Colon (tissue), 2 donors: ENCODE results near the gene VPS13D.

Experiments used
- FAIRE-seq: peaks from 2 replicates; lab custom pipeline; 2012; peaks lifted over from hg19 to GRCh38; lab: Jason Lieb, UNC
- donor health status: control.
- donor health status: control.

The VPS13D gene

GRCh38 chr1:12335815-12336214 is 106.0 kb downstream of the VPS13D start:
- no peak for FAIRE-seq

- FAIRE-seq, result no peak
These were observed 106.6 kb downstream of the VPS13D start for GRCh38 chr1:12336413-12336812.

- no peak for FAIRE-seq
These were observed 108.2 kb downstream of the VPS13D start for GRCh38 chr1:12338017-12338416.

GRCh38 chr1:12338823-12339222 is 109.0 kb downstream of the VPS13D start:
- no peak for FAIRE-seq

- FAIRE-seq, result no peak
These were observed 109.6 kb downstream of the VPS13D start for GRCh38 chr1:12339396-12339795.

GRCh38 chr1:12339811-12340543 is 110.1 kb downstream of the VPS13D start:
- FAIRE-seq, result no peak

GRCh38 chr1:12340544-12340930 is 110.7 kb downstream of the VPS13D start:
- FAIRE-seq, result no peak

GRCh38 chr1:12341667-12342066 is 111.8 kb downstream of the VPS13D start:
- FAIRE-seq, result no peak

GRCh38 chr1:12342401-12343003 is 112.7 kb downstream of the VPS13D start:
- no peak for FAIRE-seq

GRCh38 chr1:12343823-12344487 is 114.1 kb downstream of the VPS13D start:
- FAIRE-seq, result no peak

- FAIRE-seq, result no peak
These were observed 114.9 kb downstream of the VPS13D start for GRCh38 chr1:12344596-12345349.

- FAIRE-seq, result no peak
These were observed 115.8 kb downstream of the VPS13D start for GRCh38 chr1:12345350-12346217.

- no peak for FAIRE-seq
These were observed 116.8 kb downstream of the VPS13D start for GRCh38 chr1:12346483-12347151.

GRCh38 chr1:12348113-12348512 is 118.3 kb downstream of the VPS13D start:
- FAIRE-seq, result no peak

GRCh38 chr1:12353981-12354380 is 124.2 kb downstream of the VPS13D start:
- no peak for FAIRE-seq

- FAIRE-seq, result no peak
These were observed 126.4 kb downstream of the VPS13D start for GRCh38 chr1:12356004-12356890.

GRCh38 chr1:12358499-12358898 is 128.7 kb downstream of the VPS13D start:
- FAIRE-seq, result no peak

- no peak for FAIRE-seq
These were observed 129.7 kb downstream of the VPS13D start for GRCh38 chr1:12359359-12360133.

GRCh38 chr1:12368646-12369045 is 138.8 kb downstream of the VPS13D start:
- no peak for FAIRE-seq
